ENCODE measurements around the gene GPANK1.

The GPANK1 gene

DNA sequence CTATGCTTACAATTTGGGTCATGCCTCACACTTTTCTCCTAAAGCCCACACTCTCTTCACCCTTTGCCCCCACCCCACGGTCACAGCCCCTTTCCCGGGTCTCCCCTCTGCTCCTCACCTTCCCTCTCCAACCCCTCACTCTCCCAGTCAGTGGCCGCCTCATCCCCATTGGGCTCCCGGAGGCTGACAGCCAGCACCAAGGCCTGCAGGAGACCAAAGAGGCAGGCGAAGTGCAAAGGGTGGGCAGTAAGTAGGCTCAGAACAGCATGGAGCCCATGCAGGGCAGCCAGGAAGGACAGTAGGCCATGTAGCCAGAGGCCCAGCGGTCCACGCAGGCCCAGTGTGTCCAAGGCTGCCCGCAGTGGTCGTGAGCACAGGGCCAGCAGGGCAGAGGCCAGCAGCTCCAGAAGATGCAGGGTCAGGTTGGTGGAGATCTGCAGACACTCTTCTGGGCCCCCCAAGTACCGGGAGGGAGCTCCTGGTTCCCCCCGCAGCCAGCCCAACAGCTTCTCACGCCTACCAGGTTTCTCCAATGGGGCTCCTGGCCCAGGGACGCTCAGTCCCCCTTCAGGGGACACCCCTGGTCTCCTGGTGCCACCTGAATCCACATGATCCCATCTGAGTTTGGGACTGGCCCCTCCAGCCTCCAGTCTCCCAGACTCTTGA lies 5.7 kb downstream of the GPANK1 start:
- no peak for TF ChIP-seq CTCF (IDR thresholded peaks at IDR 0.05; ENCODE audit: low read depth, low read length, missing control alignments)
- peak overlapping the region; percentile 71 for H3K4me3 ChIP-seq (replicated peaks; ENCODE audit: low read depth, low read length)
- DNase-seq (ENCODE audit: extremely low read depth, low read depth): no peak

- no peak for DNase-seq (ENCODE audit: extremely low read depth, low read depth)
- no peak for TF ChIP-seq CTCF (IDR thresholded peaks at IDR 0.05; ENCODE audit: low read depth, low read length, missing control alignments)
- no peak overlapping the region for H3K4me3 ChIP-seq (replicated peaks; ENCODE audit: low read depth, low read length)
Observed at GRCh38 chr6:31658158-31658688, 6.6 kb downstream of the GPANK1 start.

- no peak overlapping the region for H3K4me3 ChIP-seq (replicated peaks; ENCODE audit: low read depth, low read length)
- no peak for TF ChIP-seq CTCF (IDR thresholded peaks at IDR 0.05; ENCODE audit: low read depth, low read length, missing control alignments)
- DNase-seq (ENCODE audit: extremely low read depth, low read depth): no peak
Observed at GRCh38 chr6:31657406-31658157, 7.2 kb downstream of the GPANK1 start.

- H3K4me3 ChIP-seq (replicated peaks; ENCODE audit: low read depth, low read length): no peak within 1 kb of the TSS
- DNase-seq (ENCODE audit: extremely low read depth, low read depth): no peak
- TF ChIP-seq CTCF (IDR thresholded peaks at IDR 0.05; ENCODE audit: low read depth, low read length, missing control alignments): no peak
Observed at GRCh38 chr6:31655349-31656237, 9.2 kb downstream of the GPANK1 start, which contains the start of gene APOM. TSS of gene APOM (plus strand) at chr6:31655894. CDS start at chr6:31655967, 73 bp downstream.

DNA sequence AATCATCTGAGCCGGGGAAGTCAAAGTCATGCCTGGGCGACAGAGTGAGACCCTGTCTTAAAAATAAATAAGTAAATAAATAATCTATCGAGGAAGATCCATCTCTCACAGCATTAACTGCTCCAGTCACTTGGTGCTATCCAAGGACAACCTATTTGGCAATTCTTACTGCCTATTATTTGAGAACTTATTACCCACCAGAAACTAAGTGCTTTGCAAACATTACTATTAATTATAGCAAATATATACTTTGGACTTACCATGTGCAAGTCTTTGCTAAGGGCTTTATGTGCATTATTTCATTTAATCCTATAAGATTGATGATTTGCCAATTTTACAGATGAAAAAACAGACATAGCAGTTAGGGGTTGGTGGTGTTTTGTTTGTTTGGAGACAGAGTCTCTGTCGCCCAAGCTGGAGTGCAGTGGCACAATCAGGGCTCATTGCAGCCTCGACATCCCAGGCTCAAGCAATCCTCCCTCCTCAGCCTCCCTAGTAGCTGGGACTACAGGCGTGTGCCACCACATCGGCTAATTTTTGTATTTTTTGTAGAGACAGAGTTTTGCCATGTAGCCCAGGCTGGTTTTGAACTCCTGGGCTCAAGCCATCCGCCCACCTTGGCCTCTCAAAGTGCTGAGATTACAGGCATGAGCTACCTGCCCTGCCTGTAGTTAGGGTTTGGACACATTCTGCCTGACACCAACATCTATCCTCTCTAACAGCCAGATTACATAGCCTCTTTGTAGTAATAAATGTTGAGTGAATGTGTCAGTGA lies 10.0 kb downstream of the GPANK1 start:
- no peak for DNase-seq (ENCODE audit: extremely low read depth, low read depth)

More for the DNA sequence above, 10.0 kb downstream of the GPANK1 start:
- no peak for TF ChIP-seq CTCF (IDR thresholded peaks at IDR 0.05; ENCODE audit: low read depth, low read length, missing control alignments)
- no peak overlapping the region for H3K4me3 ChIP-seq (replicated peaks; ENCODE audit: low read depth, low read length)

Data from HFF-Myc (cell line).